ENCODE results near the gene CDKN2AIPNL.

DNA sequence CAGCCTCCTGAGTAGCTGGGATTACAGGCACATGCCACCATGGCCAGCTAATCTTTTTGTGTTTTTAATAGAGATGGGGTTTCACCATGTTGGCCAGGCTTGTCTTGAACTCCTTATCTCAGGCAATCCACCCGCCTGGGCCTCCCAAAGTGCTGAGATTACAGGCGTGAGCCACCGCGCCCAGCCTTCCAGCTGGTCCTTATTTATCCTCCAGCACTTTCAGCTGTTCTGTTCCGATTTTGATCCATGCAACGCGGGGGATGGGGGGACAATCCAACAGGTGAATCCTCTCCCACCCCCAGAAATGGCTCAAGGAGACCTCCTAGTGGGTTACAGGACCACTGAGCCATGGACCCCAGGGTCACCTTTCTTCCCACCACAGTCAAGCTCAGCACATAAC lies 14.7 kb upstream of the CDKN2AIPNL start:
- TF ChIP-seq, protein P1, sequence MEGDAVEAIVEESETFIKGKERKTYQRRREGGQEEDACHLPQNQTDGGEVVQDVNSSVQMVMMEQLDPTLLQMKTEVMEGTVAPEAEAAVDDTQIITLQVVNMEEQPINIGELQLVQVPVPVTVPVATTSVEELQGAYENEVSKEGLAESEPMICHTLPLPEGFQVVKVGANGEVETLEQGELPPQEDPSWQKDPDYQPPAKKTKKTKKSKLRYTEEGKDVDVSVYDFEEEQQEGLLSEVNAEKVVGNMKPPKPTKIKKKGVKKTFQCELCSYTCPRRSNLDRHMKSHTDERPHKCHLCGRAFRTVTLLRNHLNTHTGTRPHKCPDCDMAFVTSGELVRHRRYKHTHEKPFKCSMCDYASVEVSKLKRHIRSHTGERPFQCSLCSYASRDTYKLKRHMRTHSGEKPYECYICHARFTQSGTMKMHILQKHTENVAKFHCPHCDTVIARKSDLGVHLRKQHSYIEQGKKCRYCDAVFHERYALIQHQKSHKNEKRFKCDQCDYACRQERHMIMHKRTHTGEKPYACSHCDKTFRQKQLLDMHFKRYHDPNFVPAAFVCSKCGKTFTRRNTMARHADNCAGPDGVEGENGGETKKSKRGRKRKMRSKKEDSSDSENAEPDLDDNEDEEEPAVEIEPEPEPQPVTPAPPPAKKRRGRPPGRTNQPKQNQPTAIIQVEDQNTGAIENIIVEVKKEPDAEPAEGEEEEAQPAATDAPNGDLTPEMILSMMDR (conservative IDR thresholded peaks at IDR 0.05; ENCODE audit: low read depth, low read length): no peak
- TF ChIP-seq RAD21 (IDR thresholded peaks at IDR 0.05; ENCODE audit: low read length): no peak
